Measurements from ENCODE around the gene TBX1. TPM values are rescaled to one million over a fixed set of nuclear protein-coding genes. Genes with fewer than 3 reads are reported as not detected.

TBX1 gene
- polyA plus RNA-seq, 4 donors = 1.1 to 4.8 (median 1.3) TPM; not detected in 1

- no peak for FAIRE-seq
- WGBS, 3 donors = 48 to 62% (median 53%) methylated on average over 17 to 27 of the region's 27 CpGs
- H3K4me3 ChIP-seq (ENCODE audit: low read depth in 1 of 3, low read length in 3 of 3) = no peak overlapping the region
- no peaks in the 10 kb centered on the region for H3K9me3 ChIP-seq (ENCODE audit: control insufficient read depth in 2 of 2, insufficient read depth in 1 of 2, low read depth in 1 of 2, low read length in 1 of 2)
- DNase-seq = no peak
- H3K4me1 ChIP-seq (ENCODE audit: control insufficient read depth in 3 of 3, insufficient read depth in 2 of 3, low read depth in 1 of 3, low read length in 2 of 3) = no peaks in the 10 kb centered on the region
- peaks cover 12 to 76% (median 16%) of the 10 kb centered on the region in 3 donors for H3K27me3 ChIP-seq (ENCODE audit: control insufficient read depth in 3 of 3, insufficient read depth in 3 of 3, low read length in 3 of 3)
- H3K36me3 ChIP-seq (ENCODE audit: control insufficient read depth in 3 of 3, insufficient read depth in 2 of 3, low read depth in 1 of 3, low read length in 3 of 3) = no peaks in the 10 kb centered on the region
- no peak overlapping the region for H3K27ac ChIP-seq (ENCODE audit: low read depth in 1 of 3, low read length in 2 of 3)
Observed at GRCh38 chr22:19750507-19751490, 9.8 kb upstream of the TBX1 start.

- no peak for FAIRE-seq
- no peaks in the 10 kb centered on the region for H3K36me3 ChIP-seq (ENCODE audit: control insufficient read depth in 3 of 3, insufficient read depth in 2 of 3, low read depth in 1 of 3, low read length in 3 of 3)
- no peaks in the 10 kb centered on the region for H3K4me1 ChIP-seq (ENCODE audit: control insufficient read depth in 3 of 3, insufficient read depth in 2 of 3, low read depth in 1 of 3, low read length in 2 of 3)
- no peak for DNase-seq
- no peak overlapping the region for H3K27ac ChIP-seq (ENCODE audit: low read depth in 1 of 3, low read length in 2 of 3)
- H3K4me3 ChIP-seq (ENCODE audit: low read depth in 1 of 3, low read length in 3 of 3) = no peak overlapping the region
- H3K27me3 ChIP-seq (ENCODE audit: control insufficient read depth in 3 of 3, insufficient read depth in 3 of 3, low read length in 3 of 3) = peaks cover 16 to 85% (median 20%) of the 10 kb centered on the region in 3 donors
- 67 to 86% (median 85%) methylated on average over 14 of the region's 14 CpGs for WGBS, 3 donors
- no peaks in the 10 kb centered on the region for H3K9me3 ChIP-seq (ENCODE audit: control insufficient read depth in 2 of 2, insufficient read depth in 1 of 2, low read depth in 1 of 2, low read length in 1 of 2)
Observed at GRCh38 chr22:19751497-19752245, 8.9 kb upstream of the TBX1 start.

- Histone ChIP-seq H3K4me1 (ENCODE audit: control insufficient read depth in 3 of 3, insufficient read depth in 2 of 3, low read depth in 1 of 3, low read length in 2 of 3) (peaks cover 0 to 3% (median 0%) of the 10 kb centered on the region in 3 donors), H3K9me3 (ENCODE audit: control insufficient read depth in 2 of 2, insufficient read depth in 1 of 2, low read depth in 1 of 2, low read length in 1 of 2) (no peaks in the 10 kb centered on the region), H3K36me3 (ENCODE audit: control insufficient read depth in 3 of 3, insufficient read depth in 2 of 3, low read depth in 1 of 3, low read length in 3 of 3) (no peaks in the 10 kb centered on the region), H3K4me3 (ENCODE audit: low read depth in 1 of 3, low read length in 3 of 3) (no peak overlapping the region), H3K27me3 (ENCODE audit: control insufficient read depth in 3 of 3, insufficient read depth in 3 of 3, low read length in 3 of 3) (peaks cover 23 to 93% (median 26%) of the 10 kb centered on the region in 3 donors), H3K27ac (ENCODE audit: low read depth in 1 of 3, low read length in 2 of 3) (no peak overlapping the region)
- no peak for DNase-seq
- WGBS, 3 donors = 74 to 83% (median 77%) methylated on average over 10 of the region's 10 CpGs
- FAIRE-seq = no peak
Observed at GRCh38 chr22:19753090-19753842, 7.3 kb upstream of the TBX1 start.

GRCh38 chr22:19753996-19754700 lies 6.4 kb upstream of the TBX1 start:
- no peak overlapping the region for H3K4me3 ChIP-seq (ENCODE audit: low read depth in 1 of 3, low read length in 3 of 3)
- peaks cover 0 to 3% (median 0%) of the 10 kb centered on the region in 3 donors for H3K4me1 ChIP-seq (ENCODE audit: control insufficient read depth in 3 of 3, insufficient read depth in 2 of 3, low read depth in 1 of 3, low read length in 2 of 3)
- peaks cover 29 to 94% (median 29%) of the 10 kb centered on the region in 3 donors for H3K27me3 ChIP-seq (ENCODE audit: control insufficient read depth in 3 of 3, insufficient read depth in 3 of 3, low read length in 3 of 3)
- no peak overlapping the region for H3K27ac ChIP-seq (ENCODE audit: low read depth in 1 of 3, low read length in 2 of 3)
- 54 to 63% (median 62%) methylated on average over 14 of the region's 14 CpGs for WGBS, 3 donors
- H3K9me3 ChIP-seq (ENCODE audit: control insufficient read depth in 2 of 2, insufficient read depth in 1 of 2, low read depth in 1 of 2, low read length in 1 of 2) = no peaks in the 10 kb centered on the region
- H3K36me3 ChIP-seq (ENCODE audit: control insufficient read depth in 3 of 3, insufficient read depth in 2 of 3, low read depth in 1 of 3, low read length in 3 of 3) = no peaks in the 10 kb centered on the region
- no peak for DNase-seq
- FAIRE-seq = no peak

- FAIRE-seq (no peak), DNase-seq (no peak)
- H3K9me3 ChIP-seq (ENCODE audit: control insufficient read depth in 2 of 2, insufficient read depth in 1 of 2, low read depth in 1 of 2, low read length in 1 of 2) = no peaks in the 10 kb centered on the region
- peaks cover 0 to 3% (median 0%) of the 10 kb centered on the region in 3 donors for H3K4me1 ChIP-seq (ENCODE audit: control insufficient read depth in 3 of 3, insufficient read depth in 2 of 3, low read depth in 1 of 3, low read length in 2 of 3)
- no peaks in the 10 kb centered on the region for H3K36me3 ChIP-seq (ENCODE audit: control insufficient read depth in 3 of 3, insufficient read depth in 2 of 3, low read depth in 1 of 3, low read length in 3 of 3)
- H3K27ac ChIP-seq (ENCODE audit: low read depth in 1 of 3, low read length in 2 of 3) = no peak overlapping the region
- no peak overlapping the region for H3K4me3 ChIP-seq (ENCODE audit: low read depth in 1 of 3, low read length in 3 of 3)
- 29 to 39% (median 34%) methylated on average over 14 of the region's 14 CpGs for WGBS, 3 donors
- peaks cover 33 to 95% (median 35%) of the 10 kb centered on the region in 3 donors for H3K27me3 ChIP-seq (ENCODE audit: control insufficient read depth in 3 of 3, insufficient read depth in 3 of 3, low read length in 3 of 3)
Observed at GRCh38 chr22:19754701-19755144, 5.9 kb upstream of the TBX1 start.

- no peak for FAIRE-seq
- no peak overlapping the region for H3K4me3 ChIP-seq (ENCODE audit: low read depth in 1 of 3, low read length in 3 of 3)
- WGBS, 3 donors = 3 to 6% (median 4%) methylated on average over 48 to 59 of the region's 59 CpGs
- H3K4me1 ChIP-seq (ENCODE audit: control insufficient read depth in 3 of 3, insufficient read depth in 2 of 3, low read depth in 1 of 3, low read length in 2 of 3) = peaks cover 0 to 3% (median 0%) of the 10 kb centered on the region in 3 donors
- H3K27ac ChIP-seq (ENCODE audit: low read depth in 1 of 3, low read length in 2 of 3) = no peak overlapping the region
- DNase-seq = no peak
- no peaks in the 10 kb centered on the region for H3K9me3 ChIP-seq (ENCODE audit: control insufficient read depth in 2 of 2, insufficient read depth in 1 of 2, low read depth in 1 of 2, low read length in 1 of 2)
- H3K27me3 ChIP-seq (ENCODE audit: control insufficient read depth in 3 of 3, insufficient read depth in 3 of 3, low read length in 3 of 3) = peaks cover 34 to 95% (median 36%) of the 10 kb centered on the region in 3 donors
- H3K36me3 ChIP-seq (ENCODE audit: control insufficient read depth in 3 of 3, insufficient read depth in 2 of 3, low read depth in 1 of 3, low read length in 3 of 3) = no peaks in the 10 kb centered on the region
Observed at GRCh38 chr22:19755145-19755710, 5.3 kb upstream of the TBX1 start.

GRCh38 chr22:19755722-19756287 lies 4.8 kb upstream of the TBX1 start:
- H3K9me3 ChIP-seq (ENCODE audit: control insufficient read depth in 2 of 2, insufficient read depth in 1 of 2, low read depth in 1 of 2, low read length in 1 of 2) = no peaks in the 10 kb centered on the region
- DNase-seq (no peak), FAIRE-seq (no peak)
- WGBS, 3 donors = 5 to 8% (median 7%) methylated on average over 25 to 26 of the region's 26 CpGs
- no peak overlapping the region for H3K27ac ChIP-seq (ENCODE audit: low read depth in 1 of 3, low read length in 2 of 3)
- peaks cover 34 to 93% (median 38%) of the 10 kb centered on the region in 3 donors for H3K27me3 ChIP-seq (ENCODE audit: control insufficient read depth in 3 of 3, insufficient read depth in 3 of 3, low read length in 3 of 3)
- H3K36me3 ChIP-seq (ENCODE audit: control insufficient read depth in 3 of 3, insufficient read depth in 2 of 3, low read depth in 1 of 3, low read length in 3 of 3) = no peaks in the 10 kb centered on the region
- H3K4me3 ChIP-seq (ENCODE audit: low read depth in 1 of 3, low read length in 3 of 3) = no peak overlapping the region
- H3K4me1 ChIP-seq (ENCODE audit: control insufficient read depth in 3 of 3, insufficient read depth in 2 of 3, low read depth in 1 of 3, low read length in 2 of 3) = peaks cover 0 to 3% (median 0%) of the 10 kb centered on the region in 3 donors
